ENCODE results near the gene SPOCD1.
A peak's percentile ranks its signal among the peaks of the same experiment; 100 is the strongest.

GRCh38 chr1:31762726-31763670, 52.8 kb downstream of the SPOCD1 start:
- peak; percentile 8 for TF ChIP-seq CTCF (IDR thresholded peaks at IDR 0.05; ENCODE audit: insufficient read depth, low read length)
- no peak for TF ChIP-seq GABPA (IDR thresholded peaks at IDR 0.05; ENCODE audit: low read depth)

Measured in HL-60 (cell line).